SU-DHL-6 (cell line): Measurements from ENCODE around the gene BEST2.
A peak's percentile ranks its signal among the peaks of the same experiment; 100 is the strongest.

Experiments used
- H2AFZ ChIP-seq: fragments of 200-600 bp; sonication (generic); 2 replicates; pipeline ENCODE4 v1.6.1; 2014; ENCODE audit warnings: low read depth, mild to moderate bottlenecking, moderate library complexity, mixed read lengths, antibody characterized with exemption, low read length; ENCODE audit not compliant: severe bottlenecking
- H3F3A ChIP-seq: fragments of 200-600 bp; shearing (Covaris generic); 2 replicates; pipeline ENCODE4 v1.6.0; 2016; ENCODE audit warnings: antibody characterized with exemption, mild to moderate bottlenecking; ENCODE audit not compliant: insufficient read depth
- H3K27ac ChIP-seq: fragments of 200-600 bp; sonication (generic); 2 replicates; pipeline ENCODE4 v1.5.1; 2016; ENCODE audit warnings: low read depth, mild to moderate bottlenecking, low read length, moderate library complexity, mixed read lengths
- H3K27me3 ChIP-seq: fragments of 200-600 bp; sonication (generic), shearing (Covaris generic); 2 replicates; pipeline ENCODE4 v1.6.0; 2014; ENCODE audit warnings: mild to moderate bottlenecking, low read length
- H3K36me3 ChIP-seq: fragments of 200-600 bp; sonication (generic); 2 replicates; pipeline ENCODE4 v1.6.1; 2014; ENCODE audit warnings: mild to moderate bottlenecking, low read length, mixed read lengths
- H3K4me2 ChIP-seq: fragments of 300-600, 200-600 bp; shearing (Covaris generic), sonication (generic); 2 replicates; pipeline ENCODE4 v1.6.0; 2014; ENCODE audit warnings: low read length, low read depth, mild to moderate bottlenecking; ENCODE audit not compliant: poor library complexity, severe bottlenecking
- H3K4me3 ChIP-seq: fragments of 200-600 bp; sonication (generic); 2 replicates; pipeline ENCODE4 v1.5.1; 2014; ENCODE audit warnings: antibody characterized with exemption, low read length, mild to moderate bottlenecking, mixed read lengths; ENCODE audit not compliant: insufficient read depth, poor library complexity, severe bottlenecking
- H3K79me2 ChIP-seq: fragments of 200-600 bp; sonication (generic); 2 replicates; pipeline ENCODE4 v1.6.1; 2014; ENCODE audit warnings: mild to moderate bottlenecking, low read length, moderate library complexity; ENCODE audit not compliant: insufficient read depth
- H3K9ac ChIP-seq: fragments of 200-600 bp; sonication (generic); 2 replicates; pipeline ENCODE4 v1.7.0; 2014; ENCODE audit warnings: mild to moderate bottlenecking, low read length
- H3K9me2 ChIP-seq: fragments of 200-600 bp; sonication (generic); replicated peaks from 2 replicates; pipeline ENCODE4 v1.6.1; 2014; ENCODE audit warnings: low read length; ENCODE audit not compliant: insufficient read depth
- H3K9me3 ChIP-seq: fragments of 200-600 bp; sonication (generic); 2 replicates; pipeline ENCODE4 v1.6.1; 2014; ENCODE audit warnings: low read length, mixed read lengths; ENCODE audit not compliant: insufficient read depth
- H4K20me1 ChIP-seq: fragments of 200-600 bp; sonication (generic); 2 replicates; pipeline ENCODE4 v1.6.1; 2014; ENCODE audit warnings: low read depth, mild to moderate bottlenecking, antibody characterized with exemption, low read length, moderate library complexity, mixed read lengths
- CTCF ChIP-seq: fragments of 200-600 bp; sonication (generic); IDR thresholded peaks from one replicate; pipeline ENCODE4 v1.5.1; 2017; ENCODE audit warnings: antibody characterized with exemption, mild to moderate bottlenecking, low read length, moderate library complexity; ENCODE audit not compliant: insufficient read depth, poor library complexity, severe bottlenecking
- EZH2phosphoT487 ChIP-seq: fragments of 200-600 bp; sonication (generic), shearing (Covaris generic); conservative IDR thresholded peaks from 2 replicates; pipeline ENCODE4 v1.6.1; 2018; ENCODE audit warnings: mild to moderate bottlenecking, antibody characterized with exemption, low read length, moderate library complexity, mixed read lengths

Gene BEST2

DNA sequence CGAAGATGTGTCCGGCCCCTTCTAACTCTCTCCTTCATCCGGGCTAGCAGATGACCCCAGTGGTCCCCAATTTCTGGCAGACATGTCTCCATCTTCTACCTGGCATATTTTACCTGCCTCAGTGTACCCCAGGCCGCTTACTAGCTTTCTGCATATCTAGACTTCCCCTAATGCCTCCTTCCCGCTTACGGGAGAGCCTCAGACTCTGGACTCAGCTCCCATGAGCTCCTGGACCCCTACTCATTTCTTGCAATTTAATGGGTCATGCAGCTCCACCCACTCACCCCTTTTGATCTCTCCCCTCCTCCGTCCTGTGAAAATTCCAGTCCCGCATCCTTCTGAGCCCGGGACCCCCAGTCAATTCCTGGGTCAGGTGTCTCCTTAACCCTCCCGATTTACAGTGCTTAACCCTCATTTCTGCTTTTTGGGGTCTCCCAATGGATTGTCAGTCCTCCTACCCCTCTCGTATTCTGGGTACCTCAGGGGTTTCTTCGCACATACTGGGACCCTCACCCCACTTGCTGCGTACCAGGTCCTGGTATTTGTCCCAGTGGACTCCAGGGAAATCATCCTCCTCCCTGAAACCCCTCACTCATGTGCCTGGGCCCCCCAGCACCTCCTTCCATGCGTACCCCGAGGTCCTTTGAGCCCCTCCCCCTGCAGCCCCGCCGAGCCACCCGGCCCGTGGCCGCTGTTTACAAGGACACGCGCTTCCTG lies 39.2 kb downstream of the BEST2 start:
- TF ChIP-seq CTCF (no peak), EZH2phosphoT487 (no peak)
- H3K4me2 ChIP-seq = peak overlapping the region; percentile 94
- H3K9me3 ChIP-seq = no peaks in the 10 kb centered on the region
- H3K9me2 ChIP-seq = no peaks in the 10 kb centered on the region
- no peaks in the 10 kb centered on the region for H3K27me3 ChIP-seq
- H3K79me2 ChIP-seq = no peaks in the 10 kb centered on the region
- H3K27ac ChIP-seq = no peak overlapping the region
- no peaks in the 10 kb centered on the region for H3K36me3 ChIP-seq
- no peak overlapping the region for H2AFZ ChIP-seq
- H3K4me3 ChIP-seq = peak overlapping the region; percentile 60
- no peaks in the 10 kb centered on the region for H4K20me1 ChIP-seq
- peaks cover 36% of the 10 kb centered on the region for H3F3A ChIP-seq
- peak overlapping the region; percentile 77 for H3K9ac ChIP-seq

DNA sequence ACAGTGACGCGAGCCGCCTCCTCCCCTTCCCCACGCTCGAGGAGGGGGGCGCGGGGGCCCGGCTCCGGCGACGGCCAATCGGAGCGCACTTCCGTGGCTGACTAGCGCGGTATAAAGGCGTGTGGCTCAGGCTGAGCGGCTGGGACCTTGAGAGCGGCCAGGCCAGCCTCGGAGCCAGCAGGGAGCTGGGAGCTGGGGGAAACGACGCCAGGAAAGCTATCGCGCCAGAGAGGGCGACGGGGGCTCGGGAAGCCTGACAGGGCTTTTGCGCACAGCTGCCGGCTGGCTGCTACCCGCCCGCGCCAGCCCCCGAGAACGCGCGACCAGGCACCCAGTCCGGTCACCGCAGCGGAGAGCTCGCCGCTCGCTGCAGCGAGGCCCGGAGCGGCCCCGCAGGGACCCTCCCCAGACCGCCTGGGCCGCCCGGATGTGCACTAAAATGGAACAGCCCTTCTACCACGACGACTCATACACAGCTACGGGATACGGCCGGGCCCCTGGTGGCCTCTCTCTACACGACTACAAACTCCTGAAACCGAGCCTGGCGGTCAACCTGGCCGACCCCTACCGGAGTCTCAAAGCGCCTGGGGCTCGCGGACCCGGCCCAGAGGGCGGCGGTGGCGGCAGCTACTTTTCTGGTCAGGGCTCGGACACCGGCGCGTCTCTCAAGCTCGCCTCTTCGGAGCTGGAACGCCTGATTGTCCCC lies 39.9 kb downstream of the BEST2 start, which contains the start of gene JUNB:
TSS of gene JUNB (plus strand) at position 142 of the 706 bp plus-strand sequence. CDS start at position 428, 286 bp downstream.
- H3K9ac ChIP-seq = peak within 1 kb of the TSS; percentile 77
- peak within 1 kb of the TSS; percentile 52 for H2AFZ ChIP-seq
- peak within 1 kb of the TSS; percentile 70 for H3K27ac ChIP-seq
- peaks cover 36% of the 10 kb centered on the region for H3F3A ChIP-seq
- H3K27me3 ChIP-seq = no peaks in the 10 kb centered on the region
- TF ChIP-seq EZH2phosphoT487 (no peak), CTCF (no peak)
- peak within 1 kb of the TSS; percentile 94 for H3K4me2 ChIP-seq
- H3K79me2 ChIP-seq = no peaks in the 10 kb centered on the region
- no peaks in the 10 kb centered on the region for H3K9me2 ChIP-seq
- H4K20me1 ChIP-seq = no peaks in the 10 kb centered on the region
- H3K36me3 ChIP-seq = no peaks in the 10 kb centered on the region
- H3K9me3 ChIP-seq = no peaks in the 10 kb centered on the region
- H3K4me3 ChIP-seq = peak within 1 kb of the TSS; percentile 60

GRCh38 chr19:12792051-12792852 lies 40.7 kb downstream of the BEST2 start:
- no peaks in the 10 kb centered on the region for H3K36me3 ChIP-seq
- no peaks in the 10 kb centered on the region for H3K9me3 ChIP-seq
- peaks cover 36% of the 10 kb centered on the region for H3F3A ChIP-seq
- TF ChIP-seq CTCF (no peak), EZH2phosphoT487 (no peak)
- no peaks in the 10 kb centered on the region for H3K9me2 ChIP-seq
- no peaks in the 10 kb centered on the region for H3K27me3 ChIP-seq
- peak overlapping the region; percentile 65 for H2AFZ ChIP-seq
- no peaks in the 10 kb centered on the region for H3K79me2 ChIP-seq
- H3K4me2 ChIP-seq = peak overlapping the region; percentile 94
- peak overlapping the region; percentile 70 for H3K27ac ChIP-seq
- H3K4me3 ChIP-seq = peak overlapping the region; percentile 60
- no peaks in the 10 kb centered on the region for H4K20me1 ChIP-seq
- H3K9ac ChIP-seq = peak overlapping the region; percentile 77
